ENCODE results near the gene FGR. TPM values are rescaled to one million over a fixed set of nuclear protein-coding genes. Genes with fewer than 3 reads are reported as not detected.

The FGR gene
- total and polyA plus RNA-seq, 7 experiments from 2014 or later = 0.15 to 246 (median 1.5) TPM

DNA sequence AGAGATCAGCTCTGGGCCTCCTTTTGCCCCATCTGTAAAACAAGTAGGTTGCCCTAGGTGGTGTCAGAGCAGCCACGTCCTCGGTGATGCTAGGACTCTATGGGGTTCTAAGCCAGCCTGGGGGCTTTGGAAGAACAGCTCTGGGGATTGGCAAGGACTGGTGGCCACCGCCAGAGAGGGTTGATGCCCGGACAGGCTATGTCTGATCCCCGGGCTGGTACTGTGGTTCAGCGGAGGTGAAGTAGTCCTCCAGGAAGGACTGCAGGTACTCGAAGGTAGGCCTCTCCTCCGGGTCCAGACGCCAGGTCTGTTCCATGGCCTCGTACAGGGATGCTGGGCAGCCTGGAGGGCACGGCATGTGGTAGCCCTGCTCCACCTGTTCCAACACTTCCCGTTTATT, 22.3 kb downstream of the FGR start:
- Mint-ChIP-seq H3K4me1 (peaks cover 27 to 65% (median 47%) of the 10 kb centered on the region in 7 donors), H3K4me3 (peak overlapping the region in 2 of 10 donors; percentile 67 to 73), H3K9me3 (no peaks in the 10 kb centered on the region), H3K36me3 (peaks cover 0 to 4% (median 0%) of the 10 kb centered on the region in 5 donors), H3K27me3 (no peaks in the 10 kb centered on the region), H3K27ac (peak overlapping the region in 4 of 9 donors; percentile 76 to 95 (median 85))
- intact Hi-C loops (cut with micrococcal nuclease) = no loop called here
- Histone ChIP-seq H3K36me3 (ENCODE audit: control insufficient read depth in 2 of 3, insufficient read depth in 3 of 3, low read length in 3 of 3) (no peaks in the 10 kb centered on the region), H3K27me3 (ENCODE audit: control insufficient read depth in 2 of 2, insufficient read depth in 2 of 2, low read length in 2 of 2) (no peaks in the 10 kb centered on the region), H3K9me3 (ENCODE audit: control insufficient read depth in 2 of 3, low read length in 3 of 3) (no peaks in the 10 kb centered on the region), H3K4me1 (ENCODE audit: control insufficient read depth in 2 of 2, insufficient read depth in 2 of 2, low read length in 2 of 2) (peaks cover 57 to 71% of the 10 kb centered on the region in 2 donors), H3K4me3 (ENCODE audit: low read length) (no peak overlapping the region), H3K27ac (ENCODE audit: low read depth, low read length) (no peak overlapping the region)
- ChIA-PET POLR2A (interaction anchor here (0.5 to 18.4 kb wide), 5 partner anchors 8 to 459 kb away, joined by 3 to 338 read pairs (median 5); partner anchors contain the start of gene IFI6), CTCF (interaction anchor here (2.2 to 18.3 kb wide), 2 partner anchors 7 to 54 kb away, joined by 6 to 378 read pairs; partner anchors contain the start of gene IFI6)
- no peak for DNase-seq
- no peak for ATAC-seq

DNA sequence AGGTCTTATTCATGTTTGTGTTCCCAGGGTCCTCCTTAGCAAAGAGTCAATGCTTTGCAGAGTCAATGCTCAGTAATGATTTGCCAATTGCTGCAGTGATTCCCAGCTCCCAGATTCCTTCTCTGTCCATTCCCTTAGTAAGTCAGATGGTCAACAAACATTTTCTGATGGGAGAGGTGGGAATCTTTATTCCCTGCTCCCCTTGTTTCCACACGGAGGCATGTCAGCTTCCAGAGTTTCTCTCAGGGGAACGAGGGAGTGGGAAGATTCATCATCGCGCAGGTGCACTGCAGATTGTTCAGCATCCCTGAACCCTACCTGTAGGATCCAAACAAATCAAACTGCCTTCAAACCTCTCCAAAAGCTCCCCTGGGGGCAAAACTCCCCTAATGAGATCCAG, 23.5 kb downstream of the FGR start:
- Mint-ChIP-seq H3K4me1 (peaks cover 19 to 55% (median 40%) of the 10 kb centered on the region in 7 donors), H3K27me3 (no peaks in the 10 kb centered on the region), H3K9me3 (no peaks in the 10 kb centered on the region), H3K36me3 (peaks cover 0 to 4% (median 0%) of the 10 kb centered on the region in 5 donors), H3K4me3 (no peak overlapping the region), H3K27ac (peak overlapping the region in 1 of 9 donors; percentile 76)
- Histone ChIP-seq H3K27me3 (ENCODE audit: control insufficient read depth in 2 of 2, insufficient read depth in 2 of 2, low read length in 2 of 2) (no peaks in the 10 kb centered on the region), H3K9me3 (ENCODE audit: control insufficient read depth in 2 of 3, low read length in 3 of 3) (no peaks in the 10 kb centered on the region), H3K4me3 (ENCODE audit: low read length) (no peak overlapping the region), H3K27ac (ENCODE audit: low read depth, low read length) (no peak overlapping the region), H3K36me3 (ENCODE audit: control insufficient read depth in 2 of 3, insufficient read depth in 3 of 3, low read length in 3 of 3) (no peaks in the 10 kb centered on the region), H3K4me1 (ENCODE audit: control insufficient read depth in 2 of 2, insufficient read depth in 2 of 2, low read length in 2 of 2) (peaks cover 45 to 60% of the 10 kb centered on the region in 2 donors)
- intact Hi-C loops (cut with micrococcal nuclease) = no loop called here
- no peak for DNase-seq
- CTCF ChIA-PET = interaction anchor here (0.6 to 18.3 kb wide), 4 partner anchors 36 to 315 kb away, joined by 3 to 378 read pairs (median 3); partner anchors contain the start of gene IFI6
- POLR2A ChIA-PET = interaction anchor here (1.1 to 18.4 kb wide), 2 partner anchors 8 to 54 kb away, joined by 6 to 338 read pairs; partner anchors contain the start of gene IFI6
- ATAC-seq = no peak

DNA sequence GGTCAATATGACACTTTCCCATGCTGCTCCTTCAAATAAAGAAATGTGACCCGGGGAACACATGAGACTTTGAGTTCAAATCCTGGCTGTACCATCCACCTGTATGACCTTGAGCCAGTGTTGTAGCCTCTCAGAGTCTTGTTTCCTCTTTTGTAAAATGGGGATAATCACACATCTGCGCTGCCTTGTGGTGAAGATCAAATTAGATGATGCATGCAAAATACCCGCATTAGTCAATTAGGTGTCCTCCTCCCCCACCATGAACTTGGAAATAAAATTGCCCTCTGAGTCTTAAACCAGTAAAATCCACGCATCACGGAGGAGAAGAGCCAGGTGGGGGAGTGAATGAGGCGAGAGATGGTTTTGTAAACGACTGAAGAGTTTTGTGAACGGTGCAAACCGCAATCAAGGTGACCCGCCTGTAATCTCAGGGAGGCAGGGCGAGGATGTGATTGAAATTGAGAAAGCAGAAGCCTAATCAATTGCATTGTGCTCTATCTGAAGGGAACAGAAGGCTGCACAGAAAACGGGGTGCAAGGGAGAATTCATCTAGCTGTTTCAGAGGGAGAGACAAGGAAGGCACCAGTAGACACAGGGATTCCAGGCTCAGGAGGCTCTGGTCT, 25.3 kb downstream of the FGR start:
- no peaks in the 10 kb centered on the region for H3K9me3 ChIP-seq (ENCODE audit: control insufficient read depth in 2 of 3, low read length in 3 of 3)
- DNase-seq (no peak), ATAC-seq (no peak)
- no peaks in the 10 kb centered on the region for H3K27me3 ChIP-seq (ENCODE audit: control insufficient read depth in 2 of 2, insufficient read depth in 2 of 2, low read length in 2 of 2)
- intact Hi-C loops (cut with micrococcal nuclease) = loop anchor here (1.0 to 10.0 kb wide), 2 partner anchors 35 to 285 kb away; partner anchors contain the start of gene TMEM222 (in 1 of the 2)
- H3K9me3 Mint-ChIP-seq = no peaks in the 10 kb centered on the region
- CTCF ChIA-PET = interaction anchor here (0.6 to 18.3 kb wide), 8 partner anchors 32 to 64 kb away, joined by 3 to 378 read pairs (median 3); partner anchors contain the start of gene IFI6
- H3K27ac ChIP-seq (ENCODE audit: low read depth, low read length) = peak overlapping the region; percentile 35
- no peak overlapping the region for H3K4me3 Mint-ChIP-seq
- peaks cover 0 to 4% (median 0%) of the 10 kb centered on the region in 5 donors for H3K36me3 Mint-ChIP-seq
- peaks cover 36 to 55% of the 10 kb centered on the region in 2 donors for H3K4me1 ChIP-seq (ENCODE audit: control insufficient read depth in 2 of 2, insufficient read depth in 2 of 2, low read length in 2 of 2)
- no peaks in the 10 kb centered on the region for H3K27me3 Mint-ChIP-seq
- no peak overlapping the region for H3K4me3 ChIP-seq (ENCODE audit: low read length)
- peaks cover 12 to 48% (median 41%) of the 10 kb centered on the region in 7 donors for H3K4me1 Mint-ChIP-seq
- H3K27ac Mint-ChIP-seq = no peak overlapping the region
- H3K36me3 ChIP-seq (ENCODE audit: control insufficient read depth in 2 of 3, insufficient read depth in 3 of 3, low read length in 3 of 3) = no peaks in the 10 kb centered on the region
- POLR2A ChIA-PET = interaction anchor here (0.6 to 18.4 kb wide), 6 partner anchors 14 to 317 kb away, joined by 3 to 338 read pairs (median 4); partner anchors contain the start of gene IFI6

DNA sequence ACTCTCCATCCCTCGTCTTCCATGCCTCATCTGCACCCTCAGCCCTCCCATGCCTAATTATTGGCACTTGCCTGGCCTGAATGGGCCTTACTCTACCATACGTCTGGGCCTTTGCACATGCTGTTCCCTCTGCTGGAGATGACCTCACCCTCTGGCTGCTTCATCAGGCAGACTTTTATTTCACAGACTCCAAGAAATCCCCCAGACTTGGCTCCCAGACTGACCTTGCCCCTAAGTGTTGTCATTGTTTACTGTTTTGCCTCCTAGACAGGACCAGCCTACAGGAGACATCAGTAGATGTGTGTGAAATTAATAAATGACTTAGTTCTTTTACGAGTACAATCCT, 25.8 kb downstream of the FGR start:
- Mint-ChIP-seq H3K27ac (no peak overlapping the region), H3K4me3 (no peak overlapping the region), H3K4me1 (peaks cover 12 to 43% (median 37%) of the 10 kb centered on the region in 7 donors), H3K36me3 (peaks cover 0 to 3% (median 0%) of the 10 kb centered on the region in 5 donors), H3K27me3 (no peaks in the 10 kb centered on the region), H3K9me3 (no peaks in the 10 kb centered on the region)
- ChIA-PET POLR2A (interaction anchor here (0.6 to 18.4 kb wide), 6 partner anchors 9 to 333 kb away, joined by 3 to 338 read pairs (median 3); partner anchors contain the start of gene IFI6), CTCF (interaction anchor here (0.6 to 18.3 kb wide), 17 partner anchors 8 to 496 kb away, joined by 3 to 378 read pairs (median 3); partner anchors contain the start of gene IFI6)
- Histone ChIP-seq H3K9me3 (ENCODE audit: control insufficient read depth in 2 of 3, low read length in 3 of 3) (no peaks in the 10 kb centered on the region), H3K4me1 (ENCODE audit: control insufficient read depth in 2 of 2, insufficient read depth in 2 of 2, low read length in 2 of 2) (peaks cover 34 to 50% of the 10 kb centered on the region in 2 donors), H3K4me3 (ENCODE audit: low read length) (no peak overlapping the region), H3K27ac (ENCODE audit: low read depth, low read length) (peak overlapping the region; percentile 35), H3K36me3 (ENCODE audit: control insufficient read depth in 2 of 3, insufficient read depth in 3 of 3, low read length in 3 of 3) (no peaks in the 10 kb centered on the region), H3K27me3 (ENCODE audit: control insufficient read depth in 2 of 2, insufficient read depth in 2 of 2, low read length in 2 of 2) (no peaks in the 10 kb centered on the region)
- intact Hi-C loops (cut with micrococcal nuclease) = loop anchor here (1.0 to 10.0 kb wide), 2 partner anchors 35 to 284 kb away; partner anchors contain the start of gene TMEM222 (in 1 of the 2)
- ATAC-seq (peak; percentile 22), DNase-seq (no peak)

DNA sequence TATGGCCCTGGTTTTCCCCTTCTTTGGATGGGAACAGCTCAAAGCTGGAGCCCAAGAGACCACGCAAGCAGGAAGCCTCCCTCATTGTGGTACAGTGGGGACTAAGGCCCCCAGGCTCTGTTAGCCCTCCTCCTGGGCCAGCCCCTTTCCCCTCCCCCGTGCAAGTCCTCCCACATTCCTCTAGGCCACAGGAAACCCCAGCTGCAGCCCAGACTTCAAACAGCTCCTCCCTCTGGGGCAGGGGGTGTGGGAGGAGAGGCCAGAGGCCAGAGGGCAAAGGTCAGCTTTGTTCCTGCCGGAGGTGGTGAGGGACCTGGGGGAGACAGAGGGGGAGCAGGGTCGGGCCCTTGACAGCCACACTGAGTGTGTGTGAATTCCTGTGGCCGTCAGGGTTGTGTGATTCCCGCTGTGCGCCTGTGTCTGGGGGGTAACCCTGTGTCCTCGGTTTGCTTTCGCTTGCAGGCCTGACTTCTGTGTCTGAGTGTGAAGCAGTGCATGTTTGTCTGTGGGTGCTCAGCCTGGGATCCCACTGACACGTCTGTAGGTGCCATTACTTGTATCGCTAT, 27.7 kb downstream of the FGR start:
- Histone ChIP-seq H3K9me3 (ENCODE audit: control insufficient read depth in 2 of 3, low read length in 3 of 3) (no peaks in the 10 kb centered on the region), H3K4me3 (ENCODE audit: low read length) (no peak overlapping the region), H3K27ac (ENCODE audit: low read depth, low read length) (no peak overlapping the region), H3K36me3 (ENCODE audit: control insufficient read depth in 2 of 3, insufficient read depth in 3 of 3, low read length in 3 of 3) (peaks cover 0 to 8% (median 0%) of the 10 kb centered on the region in 3 experiments), H3K4me1 (ENCODE audit: control insufficient read depth in 2 of 2, insufficient read depth in 2 of 2, low read length in 2 of 2) (peaks cover 31 to 32% of the 10 kb centered on the region in 2 donors), H3K27me3 (ENCODE audit: control insufficient read depth in 2 of 2, insufficient read depth in 2 of 2, low read length in 2 of 2) (no peaks in the 10 kb centered on the region)
- peak overlapping the region in 1 of 9 donors; percentile 82 for H3K27ac Mint-ChIP-seq
- no peaks in the 10 kb centered on the region for H3K9me3 Mint-ChIP-seq
- POLR2A ChIA-PET = interaction anchor here (0.5 to 18.4 kb wide), 9 partner anchors 51 to 295 kb away, joined by 3 to 338 read pairs (median 4); partner anchors contain the start of genes IFI6 and SYTL1
- no peak for ATAC-seq
- H3K27me3 Mint-ChIP-seq = no peaks in the 10 kb centered on the region
- CTCF ChIA-PET = interaction anchor here (0.6 to 18.3 kb wide), 37 partner anchors 9 to 1481 kb away, joined by 3 to 378 read pairs (median 4); partner anchors contain the start of genes GPR3 and IFI6
- intact Hi-C loops (cut with micrococcal nuclease) = loop anchor here in 1 of 2 donors (2.0 to 10.0 kb wide), 2 partner anchors 283 to 307 kb away; partner anchors contain the start of gene TMEM222
- no peak for DNase-seq
- no peak overlapping the region for H3K4me3 Mint-ChIP-seq
- peaks cover 12 to 33% (median 28%) of the 10 kb centered on the region in 7 donors for H3K4me1 Mint-ChIP-seq
- H3K36me3 Mint-ChIP-seq = peaks cover 0 to 2% (median 0%) of the 10 kb centered on the region in 5 donors

DNA sequence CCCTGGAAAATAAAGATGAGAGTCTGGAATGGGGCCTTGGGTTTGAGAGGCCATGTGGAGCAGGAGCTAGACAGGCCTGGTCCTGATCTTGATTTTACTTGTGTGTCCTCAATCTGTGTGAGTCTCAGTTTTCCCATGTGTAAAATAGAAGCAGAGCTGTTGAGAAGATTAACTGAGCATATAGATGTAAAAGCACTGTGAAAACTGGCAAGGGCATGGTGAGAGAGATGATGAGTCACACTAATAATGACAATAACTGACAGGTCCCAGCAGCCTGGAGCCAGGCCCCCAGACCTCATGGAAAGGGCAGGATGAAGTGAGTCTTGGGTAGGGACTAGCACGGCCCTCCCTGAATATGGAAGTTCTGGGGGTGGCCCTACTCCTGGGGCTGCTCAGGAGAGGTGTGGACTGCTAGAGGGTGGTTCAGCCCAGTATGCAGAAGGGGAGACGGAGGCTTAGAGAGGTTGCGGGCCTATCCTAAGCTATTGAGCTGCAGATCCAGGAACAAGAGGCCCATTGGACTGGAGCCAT, 28.2 kb downstream of the FGR start:
- peaks cover 0 to 8% (median 0%) of the 10 kb centered on the region in 3 experiments for H3K36me3 ChIP-seq (ENCODE audit: control insufficient read depth in 2 of 3, insufficient read depth in 3 of 3, low read length in 3 of 3)
- Mint-ChIP-seq H3K27me3 (no peaks in the 10 kb centered on the region), H3K9me3 (no peaks in the 10 kb centered on the region), H3K36me3 (peaks cover 0 to 2% (median 0%) of the 10 kb centered on the region in 5 donors), H3K4me1 (peaks cover 12 to 29% (median 25%) of the 10 kb centered on the region in 7 donors), H3K4me3 (peak overlapping the region in 3 of 10 donors; percentile 24 to 94 (median 63)), H3K27ac (peak overlapping the region in 8 of 9 donors; percentile 42 to 92 (median 77))
- DNase-seq (no peak), ATAC-seq (no peak)
- POLR2A ChIA-PET = interaction anchor here (0.5 to 18.4 kb wide), 10 partner anchors 50 to 446 kb away, joined by 3 to 338 read pairs (median 4); partner anchors contain the start of genes IFI6 and SYTL1
- no peaks in the 10 kb centered on the region for H3K27me3 ChIP-seq (ENCODE audit: control insufficient read depth in 2 of 2, insufficient read depth in 2 of 2, low read length in 2 of 2)
- H3K4me1 ChIP-seq (ENCODE audit: control insufficient read depth in 2 of 2, insufficient read depth in 2 of 2, low read length in 2 of 2) = peaks cover 31 to 32% of the 10 kb centered on the region in 2 donors
- H3K27ac ChIP-seq (ENCODE audit: low read depth, low read length) = no peak overlapping the region
- CTCF ChIA-PET = interaction anchor here (0.6 to 18.3 kb wide), 38 partner anchors 8 to 1480 kb away, joined by 3 to 378 read pairs (median 4); partner anchors contain the start of genes GPR3 and IFI6
- no peaks in the 10 kb centered on the region for H3K9me3 ChIP-seq (ENCODE audit: control insufficient read depth in 2 of 3, low read length in 3 of 3)
- no peak overlapping the region for H3K4me3 ChIP-seq (ENCODE audit: low read length)
- intact Hi-C loops (cut with micrococcal nuclease) = loop anchor here (1.0 to 10.0 kb wide), 10 partner anchors 50 to 310 kb away; partner anchors contain the start of genes GPR3 (in 2 of the 2) and TMEM222 (in 1 of the 2)

Measured in naive thymus-derived CD4-positive, alpha-beta T cell (primary cell).